Cardiac muscle cell (in vitro differentiated cells and primary cell): ENCODE results near the gene MOB3B. TPM values are rescaled to one million over a fixed set of nuclear protein-coding genes. Genes with fewer than 3 reads are reported as not detected.

Experiments used
- DNase-seq, 2 donors: peaks; one replicate each; pipeline versions ENCODE4 v3.0.0 to v3.0.0-alpha.2; 2010 to 2017; ENCODE audit warnings: low read depth in 1 of 2, low spot score in 1 of 2
- H3K27ac ChIP-seq: fragments of 200-600 bp; sonication (generic); 2 replicates; pipeline ENCODE4 v1.5.1; 2016
- H3K27me3 ChIP-seq: fragments of 200-600 bp; sonication (generic); 2 replicates; pipeline ENCODE4 v1.6.0; 2016; ENCODE audit warnings: control low read depth
- H3K36me3 ChIP-seq: fragments of 200-600 bp; sonication (generic); 2 replicates; pipeline ENCODE4 v1.5.1; 2016; ENCODE audit warnings: control low read depth
- H3K4me1 ChIP-seq: fragments of 200-600 bp; sonication (generic); 2 replicates; pipeline ENCODE4 v1.8.1; 2017; ENCODE audit warnings: low read depth, mild to moderate bottlenecking, mixed run types
- H3K4me3 ChIP-seq: fragments of 200-600 bp; sonication (generic); 2 replicates; pipeline ENCODE4 v1.5.1; 2016; ENCODE audit warnings: mild to moderate bottlenecking
- H3K9me3 ChIP-seq: fragments of 200-600 bp; sonication (generic); 2 replicates; pipeline ENCODE4 v1.5.1; 2017; ENCODE audit warnings: low read depth, mild to moderate bottlenecking, control low read depth
- CTCF ChIP-seq: IDR thresholded peaks from 2 replicates; pipeline ENCODE4 v1.5.1; 2012; ENCODE audit warnings: low read depth, mild to moderate bottlenecking, low read length
- polyA plus RNA-seq: library from polyadenylated mRNA; unstranded; fragments of >200 nt; fragmentation: Nextera tagmentation; extraction: Ambion mirVana; gene quantifications from 2 replicates; pipeline ENCODE4 v1.2.1, GENCODE V29; 2016
- total RNA-seq: library from RNA; depleted of rRNA; stranded (reverse); fragments of >200 nt; gene quantifications from 2 replicates; pipeline ENCODE4 v1.2.3, GENCODE V29; 2016

Gene MOB3B
- total and polyA plus RNA-seq, 2 experiments from 2014 or later: 0.74 to 1.7 TPM

- no peak overlapping the region for H3K4me3 ChIP-seq
- no peaks in the 10 kb centered on the region for H3K4me1 ChIP-seq
- H3K9me3 ChIP-seq: no peaks in the 10 kb centered on the region
- no peak for DNase-seq
- TF ChIP-seq CTCF: no peak
- no peak overlapping the region for H3K27ac ChIP-seq
- no peaks in the 10 kb centered on the region for H3K36me3 ChIP-seq
- no peaks in the 10 kb centered on the region for H3K27me3 ChIP-seq
Measured at GRCh38 chr9:27471789-27472188, 57.8 kb downstream of the MOB3B start.

- Histone ChIP-seq H3K4me1 (no peaks in the 10 kb centered on the region), H3K36me3 (no peaks in the 10 kb centered on the region), H3K4me3 (no peak overlapping the region), H3K27me3 (no peaks in the 10 kb centered on the region), H3K27ac (no peak overlapping the region), H3K9me3 (no peaks in the 10 kb centered on the region)
- no peak for TF ChIP-seq CTCF
- DNase-seq: no peak
Measured at GRCh38 chr9:27471366-27471765, 58.2 kb downstream of the MOB3B start.

GRCh38 chr9:27470291-27470856, 59.2 kb downstream of the MOB3B start:
- Histone ChIP-seq H3K4me3 (no peak overlapping the region), H3K9me3 (no peaks in the 10 kb centered on the region), H3K36me3 (no peaks in the 10 kb centered on the region), H3K4me1 (no peaks in the 10 kb centered on the region), H3K27ac (no peak overlapping the region), H3K27me3 (no peaks in the 10 kb centered on the region)
- no peak for DNase-seq
- TF ChIP-seq CTCF: no peak

GRCh38 chr9:27469550-27469949, 60.1 kb downstream of the MOB3B start:
- no peaks in the 10 kb centered on the region for H3K27me3 ChIP-seq
- no peaks in the 10 kb centered on the region for H3K9me3 ChIP-seq
- H3K36me3 ChIP-seq: no peaks in the 10 kb centered on the region
- no peak overlapping the region for H3K4me3 ChIP-seq
- DNase-seq: no peak
- no peaks in the 10 kb centered on the region for H3K4me1 ChIP-seq
- no peak for TF ChIP-seq CTCF
- H3K27ac ChIP-seq: no peak overlapping the region

GRCh38 chr9:27468462-27469110, 61.0 kb downstream of the MOB3B start:
- Histone ChIP-seq H3K36me3 (no peaks in the 10 kb centered on the region), H3K9me3 (no peaks in the 10 kb centered on the region), H3K4me3 (no peak overlapping the region), H3K27me3 (no peaks in the 10 kb centered on the region), H3K27ac (no peak overlapping the region), H3K4me1 (no peaks in the 10 kb centered on the region)
- DNase-seq: peak in 1 of 2 donors; percentile 42
- TF ChIP-seq CTCF: no peak
